OCI-LY3 (cell line): ENCODE measurements around the gene MAD1L1.

Source experiments
- H2AFZ ChIP-seq: fragments of 200-600, 300-600 bp; shearing (Covaris generic); 2 replicates; pipeline ENCODE4 v1.6.0; 2014; ENCODE audit warnings: antibody characterized with exemption, low read depth, low read length
- H3K27ac ChIP-seq: fragments of 200-600, 300-600 bp; sonication (generic); 2 replicates; pipeline ENCODE4 v1.5.1; 2014; ENCODE audit warnings: mild to moderate bottlenecking, low read length, moderate library complexity, mixed read lengths
- H3K27me3 ChIP-seq: fragments of 200-600, 300-600 bp; sonication (generic); 2 replicates; pipeline ENCODE4 v1.6.1; 2014; ENCODE audit warnings: low read depth, low read length, mixed read lengths
- H3K36me3 ChIP-seq: fragments of 200-600, 300-600 bp; sonication (generic); replicated peaks from 2 replicates; pipeline ENCODE3; 2014; ENCODE audit warnings: low read depth, low read length, mixed read lengths
- H3K4me1 ChIP-seq: fragments of 300-600, 200-600 bp; sonication (generic); 2 replicates; pipeline ENCODE4 v1.6.1; 2014; ENCODE audit warnings: low read length, mixed read lengths
- H3K4me2 ChIP-seq: fragments of 200-600, 300-600 bp; sonication (generic); 2 replicates; pipeline ENCODE4 v1.6.1; 2014; ENCODE audit warnings: low read length, mixed read lengths
- H3K4me3 ChIP-seq: fragments of 300-600, 200-600 bp; sonication (generic); 2 replicates; pipeline ENCODE4 v1.5.1; 2014; ENCODE audit warnings: antibody characterized with exemption, mild to moderate bottlenecking, low read length, moderate library complexity
- H3K79me2 ChIP-seq: fragments of 300-600, 200-600 bp; shearing (Covaris generic); 2 replicates; pipeline ENCODE4 v1.6.1; 2014; ENCODE audit warnings: mild to moderate bottlenecking, low read length, mixed read lengths
- H3K9ac ChIP-seq: fragments of 300-600, 200-600 bp; shearing (Covaris generic); 2 replicates; pipeline ENCODE4 v1.6.0; 2014; ENCODE audit warnings: mild to moderate bottlenecking, low read length, moderate library complexity
- H3K9me3 ChIP-seq: fragments of 200-600, 300-600 bp; shearing (Covaris generic); 2 replicates; pipeline ENCODE4 v1.6.1; 2014; ENCODE audit warnings: low read length, mixed read lengths; ENCODE audit not compliant: insufficient read depth
- H4K20me1 ChIP-seq: fragments of 200-600, 300-600 bp; sonication (generic); 2 replicates; pipeline ENCODE4 v1.6.1; 2016; ENCODE audit warnings: low read length, mixed read lengths; ENCODE audit not compliant: insufficient read depth
- CTCF ChIP-seq: fragments of 200-600, 300-600 bp; sonication (generic); IDR thresholded peaks from 2 replicates; pipeline ENCODE4 v1.5.1; 2014; ENCODE audit warnings: antibody characterized with exemption, low read length, low read depth
- EZH2phosphoT487 ChIP-seq: fragments of 200-600 bp; shearing (Covaris generic); IDR thresholded peaks from 2 replicates; pipeline ENCODE4 v1.6.1; 2018; ENCODE audit warnings: antibody characterized with exemption, mixed run types, low read depth

MAD1L1 gene

GRCh38 chr7:1956611-1957470 is 275.9 kb downstream of the MAD1L1 start:
- Histone ChIP-seq H3K4me2 (no peak overlapping the region), H3K9ac (no peak overlapping the region), H3K79me2 (no peaks in the 10 kb centered on the region), H3K4me3 (no peak overlapping the region), H3K36me3 (no peaks in the 10 kb centered on the region), H4K20me1 (no peaks in the 10 kb centered on the region), H3K9me3 (no peaks in the 10 kb centered on the region), H3K4me1 (no peaks in the 10 kb centered on the region), H3K27ac (no peak overlapping the region), H2AFZ (no peak overlapping the region), H3K27me3 (no peaks in the 10 kb centered on the region)
- TF ChIP-seq CTCF (no peak), EZH2phosphoT487 (no peak)

- Histone ChIP-seq H3K4me3 (no peak overlapping the region), H3K9me3 (no peaks in the 10 kb centered on the region), H3K27me3 (no peaks in the 10 kb centered on the region), H3K9ac (no peak overlapping the region), H3K27ac (no peak overlapping the region), H3K36me3 (no peaks in the 10 kb centered on the region), H3K4me2 (no peak overlapping the region), H3K4me1 (no peaks in the 10 kb centered on the region), H4K20me1 (no peaks in the 10 kb centered on the region), H2AFZ (no peak overlapping the region), H3K79me2 (no peaks in the 10 kb centered on the region)
- TF ChIP-seq EZH2phosphoT487: no peak
- TF ChIP-seq CTCF: no peak
Measured at GRCh38 chr7:1956141-1956540, 276.6 kb downstream of the MAD1L1 start.

GRCh38 chr7:1954366-1955004 is 278.3 kb downstream of the MAD1L1 start:
- Histone ChIP-seq H3K9ac (no peak overlapping the region), H4K20me1 (no peaks in the 10 kb centered on the region), H3K36me3 (no peaks in the 10 kb centered on the region), H2AFZ (no peak overlapping the region), H3K4me3 (no peak overlapping the region), H3K27ac (no peak overlapping the region), H3K79me2 (no peaks in the 10 kb centered on the region), H3K4me1 (no peaks in the 10 kb centered on the region), H3K4me2 (no peak overlapping the region), H3K9me3 (no peaks in the 10 kb centered on the region), H3K27me3 (no peaks in the 10 kb centered on the region)
- no peak for TF ChIP-seq CTCF
- no peak for TF ChIP-seq EZH2phosphoT487
